Progenitor cell of endocrine pancreas (in vitro differentiated cells): Measurements from ENCODE around the gene TMSB15A. TPM values are rescaled to one million over a fixed set of nuclear protein-coding genes. Genes with fewer than 3 reads are reported as not detected.
"Not testable (repeated sequence)": the region's sequence is repeated elsewhere in the genome, so short reads cannot be mapped to it uniquely, and the experiment has no call there.

ENCODE experiments used
- DNase-seq: peaks from one replicate; pipeline ENCODE4 v3.0.0; 2021; ENCODE audit warnings: low spot score; ENCODE audit not compliant: unreplicated experiment
- H3K27ac Mint-ChIP-seq: 2 replicates; pipeline ENCODE4 v1.8.0; 2021; ENCODE audit warnings: mild to moderate bottlenecking, moderate library complexity, mixed read lengths
- H3K27me3 Mint-ChIP-seq: 2 replicates; pipeline ENCODE4 v1.8.0; 2021; ENCODE audit warnings: mixed read lengths
- H3K36me3 Mint-ChIP-seq: 2 replicates; pipeline ENCODE4 v1.8.0; 2022; ENCODE audit warnings: mixed read lengths; ENCODE audit not compliant: insufficient read depth
- H3K4me1 Mint-ChIP-seq: 2 replicates; pipeline ENCODE4 v1.8.0; 2021; ENCODE audit warnings: low read depth, mixed read lengths
- H3K4me3 Mint-ChIP-seq: 2 replicates; pipeline ENCODE4 v1.8.0; 2021; ENCODE audit warnings: low read depth, mild to moderate bottlenecking, moderate library complexity, mixed read lengths
- H3K9me3 Mint-ChIP-seq: 2 replicates; pipeline ENCODE4 v1.8.0; 2021; ENCODE audit warnings: low read depth, mixed read lengths
- CTCF ChIP-seq: fragments of 200-600 bp; sonication (generic); IDR thresholded peaks from one replicate; pipeline ENCODE4 v1.5.0; 2021; ENCODE audit warnings: antibody characterized with exemption, mild to moderate bottlenecking; ENCODE audit not compliant: unreplicated experiment
- long read RNA-seq: library from polyadenylated mRNA; unstranded; transcript quantifications from one replicate; pipeline ENCODE4 v2.0.0, GENCODE V29; 2020
- total RNA-seq: library from RNA; stranded (reverse); gene quantifications from 2 replicates; pipeline ENCODE4 v1.2.1, GENCODE V29; 2021

The TMSB15A gene
- total RNA-seq: 113 and 124 TPM in 2 replicates
- long read RNA-seq, transcript TMSB15A-201 (3 exons, 685 nt): major isoform, 19 of 24 reads
- long read RNA-seq, partial matches to known transcripts: 2 of 24 reads
- long read RNA-seq, other reads (novel, unspliced or antisense): 3 of 24 reads

GRCh38 chrX:102515975-102516941, at the start of gene TMSB15A:
TSS of gene TMSB15A (minus strand) at chrX:102516739.
- no peak for TF ChIP-seq CTCF
- H3K27ac Mint-ChIP-seq: peak within 1 kb of the TSS; percentile 98

GRCh38 chrX:102560423-102561068, 44.0 kb upstream of the TMSB15A start:
- no peaks in the 10 kb centered on the region for H3K27me3 Mint-ChIP-seq
- no peak for DNase-seq
- TF ChIP-seq CTCF: no peak
- H3K36me3 Mint-ChIP-seq: no peaks in the 10 kb centered on the region
- peaks cover 3% of the 10 kb centered on the region for H3K9me3 Mint-ChIP-seq
- no peaks in the 10 kb centered on the region for H3K4me1 Mint-ChIP-seq
- no peak overlapping the region for H3K27ac Mint-ChIP-seq
- H3K4me3 Mint-ChIP-seq: no peak overlapping the region

More at GRCh38 chrX:102515975-102516941, at the start of gene TMSB15A:
- H3K4me1 Mint-ChIP-seq: peaks cover 14% of the 10 kb centered on the region
- peaks cover 3% of the 10 kb centered on the region for H3K27me3 Mint-ChIP-seq
- peak; percentile 54 for DNase-seq
- peaks cover 12% of the 10 kb centered on the region for H3K36me3 Mint-ChIP-seq
- peaks cover 6% of the 10 kb centered on the region for H3K9me3 Mint-ChIP-seq
- peak within 1 kb of the TSS; percentile 85 for H3K4me3 Mint-ChIP-seq

GRCh38 chrX:102558607-102559006, 42.1 kb upstream of the TMSB15A start:
- Mint-ChIP-seq H3K36me3 (no peaks in the 10 kb centered on the region), H3K4me3 (no peak overlapping the region), H3K27ac (no peak overlapping the region), H3K27me3 (no peaks in the 10 kb centered on the region), H3K9me3 (peaks cover 7% of the 10 kb centered on the region), H3K4me1 (no peaks in the 10 kb centered on the region)
- no peak for DNase-seq
- TF ChIP-seq CTCF: no peak

GRCh38 chrX:102548231-102548630, 31.7 kb upstream of the TMSB15A start:
- no peak for TF ChIP-seq CTCF
- Mint-ChIP-seq H3K27ac (no peak overlapping the region), H3K27me3 (no peaks in the 10 kb centered on the region), H3K4me3 (no peak overlapping the region), H3K4me1 (no peaks in the 10 kb centered on the region), H3K36me3 (no peaks in the 10 kb centered on the region), H3K9me3 (peaks cover 3% of the 10 kb centered on the region)
- DNase-seq: no peak

GRCh38 chrX:102546828-102547493, 30.4 kb upstream of the TMSB15A start:
- no peak overlapping the region for H3K4me3 Mint-ChIP-seq
- H3K4me1 Mint-ChIP-seq: no peaks in the 10 kb centered on the region
- no peak overlapping the region for H3K27ac Mint-ChIP-seq
- no peaks in the 10 kb centered on the region for H3K36me3 Mint-ChIP-seq
- DNase-seq: no peak
- no peaks in the 10 kb centered on the region for H3K27me3 Mint-ChIP-seq
- peaks cover 3% of the 10 kb centered on the region for H3K9me3 Mint-ChIP-seq
- TF ChIP-seq CTCF: no peak

GRCh38 chrX:102546175-102546574, 29.6 kb upstream of the TMSB15A start:
- not testable (repeated sequence) for H3K4me3 Mint-ChIP-seq, DNase-seq, H3K4me1 Mint-ChIP-seq, H3K27ac Mint-ChIP-seq, H3K36me3 Mint-ChIP-seq, H3K27me3 Mint-ChIP-seq, H3K9me3 Mint-ChIP-seq
